Measurements from ENCODE around the gene CYP4F3. TPM values are rescaled to one million over a fixed set of nuclear protein-coding genes. Genes with fewer than 3 reads are reported as not detected.

CYP4F3 gene
- total and polyA plus RNA-seq, 2 of the 13 experiments (the other 11 are each of a cell fraction or from before 2014, with no cell fraction given) = 17.8 to 22.8 TPM

DNA sequence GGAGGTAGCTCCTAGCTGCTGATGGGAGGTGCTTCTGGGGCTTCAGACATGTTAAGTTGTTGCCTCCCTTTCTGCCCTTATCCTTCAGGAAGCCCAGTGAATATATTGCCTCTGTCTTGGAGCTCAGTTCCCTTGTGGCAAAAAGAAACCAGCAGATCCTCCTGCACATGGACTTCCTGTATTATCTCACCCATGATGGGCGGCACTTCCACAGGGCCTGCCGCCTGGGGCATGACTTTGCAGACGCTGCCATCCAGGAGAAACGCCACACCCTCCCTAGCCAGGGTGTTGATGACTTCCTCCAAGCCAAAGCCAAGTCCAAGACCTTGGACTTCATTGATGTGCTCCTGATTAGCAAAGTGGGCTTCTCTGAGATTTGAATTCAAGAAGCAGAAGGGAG, 26.2 kb downstream of the CYP4F3 start:
- Histone ChIP-seq H3K9me3 (ENCODE audit: low read length) (no peaks in the 10 kb centered on the region), H3K27ac (ENCODE audit: extremely low read length, insufficient read depth, low read length) (no peak overlapping the region), H3K9ac (ENCODE audit: insufficient read depth, low read depth, low read length) (no peak overlapping the region), H4K20me1 (ENCODE audit: insufficient read depth, low read length) (no peaks in the 10 kb centered on the region), H3K4me1 (ENCODE audit: insufficient read depth, low read length) (peaks cover under 1% of the 10 kb centered on the region), H3K4me3 (replicated peaks in 1 of 3; ENCODE audit: insufficient read depth in 1 of 3, low read depth in 2 of 3, low read length in 3 of 3) (no peak overlapping the region), H3K27me3 (ENCODE audit: control insufficient read depth in 1 of 2, insufficient read depth in 2 of 2, low read length in 2 of 2) (no peaks in the 10 kb centered on the region), H2AFZ (ENCODE audit: low read length) (no peak overlapping the region), H3K79me2 (ENCODE audit: insufficient read depth, low read length) (no peaks in the 10 kb centered on the region), H3K36me3 (replicated peaks in 1 of 2; ENCODE audit: control insufficient read depth in 1 of 2, insufficient read depth in 2 of 2, low read length in 2 of 2) (no peaks in the 10 kb centered on the region), H3K4me2 (ENCODE audit: low read depth, low read length) (no peak overlapping the region)
- ChIA-PET CTCF (ENCODE audit: low intra/inter-chr PET ratio, low total read pairs) (no interaction called here), POLR2A (interaction anchor here (1.3 kb wide), 1 partner anchor 18 kb away, joined by 3 read pairs; no protein-coding TSS in a partner anchor)
- intact Hi-C loops (cut with micrococcal nuclease; ENCODE audit: unreplicated experiment) = loop anchor here (1.0 kb wide), 1 partner anchor 15 kb away; no protein-coding TSS in a partner anchor
- WGBS (ENCODE audit: low lambda C conversion rate) = no CpG with 5 or more reads among the region's 4 CpGs
- no peak for DNase-seq (ENCODE audit: low spot score)
- no peak for FAIRE-seq
- in situ Hi-C loops (cut with HindIII; ENCODE audit: extremely low pct_ligation_motif_present, low pct_unique_long_range_greater_than_20kb) = no loop called here
- no peak for ATAC-seq
- BruUV-seq (replicated peaks) = no TSS peak
- TF ChIP-seq, protein P1, sequence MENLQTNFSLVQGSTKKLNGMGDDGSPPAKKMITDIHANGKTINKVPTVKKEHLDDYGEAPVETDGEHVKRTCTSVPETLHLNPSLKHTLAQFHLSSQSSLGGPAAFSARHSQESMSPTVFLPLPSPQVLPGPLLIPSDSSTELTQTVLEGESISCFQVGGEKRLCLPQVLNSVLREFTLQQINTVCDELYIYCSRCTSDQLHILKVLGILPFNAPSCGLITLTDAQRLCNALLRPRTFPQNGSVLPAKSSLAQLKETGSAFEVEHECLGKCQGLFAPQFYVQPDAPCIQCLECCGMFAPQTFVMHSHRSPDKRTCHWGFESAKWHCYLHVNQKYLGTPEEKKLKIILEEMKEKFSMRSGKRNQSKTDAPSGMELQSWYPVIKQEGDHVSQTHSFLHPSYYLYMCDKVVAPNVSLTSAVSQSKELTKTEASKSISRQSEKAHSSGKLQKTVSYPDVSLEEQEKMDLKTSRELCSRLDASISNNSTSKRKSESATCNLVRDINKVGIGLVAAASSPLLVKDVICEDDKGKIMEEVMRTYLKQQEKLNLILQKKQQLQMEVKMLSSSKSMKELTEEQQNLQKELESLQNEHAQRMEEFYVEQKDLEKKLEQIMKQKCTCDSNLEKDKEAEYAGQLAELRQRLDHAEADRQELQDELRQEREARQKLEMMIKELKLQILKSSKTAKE (CRISPR knock-in tag; IDR thresholded peaks at IDR 0.05; ENCODE audit: borderline replicate concordance) = no peak
- no peak for TF ChIP-seq MEIS1 (CRISPR knock-in tag; IDR thresholded peaks at IDR 0.05; ENCODE audit: borderline replicate concordance)
- no peak for TF ChIP-seq ZNF34 (CRISPR knock-in tag; IDR thresholded peaks at IDR 0.05; ENCODE audit: borderline replicate concordance)
- TF ChIP-seq RFX1 (IDR thresholded peaks at IDR 0.05) = no peak
- TF ChIP-seq KAT2B (IDR thresholded peaks at IDR 0.05; ENCODE audit: borderline replicate concordance, low read depth, low read length) = no peak
- no peak for TF ChIP-seq ZNF724P (CRISPR knock-in tag; IDR thresholded peaks at IDR 0.05; ENCODE audit: borderline replicate concordance)
- TF ChIP-seq, protein P2, sequence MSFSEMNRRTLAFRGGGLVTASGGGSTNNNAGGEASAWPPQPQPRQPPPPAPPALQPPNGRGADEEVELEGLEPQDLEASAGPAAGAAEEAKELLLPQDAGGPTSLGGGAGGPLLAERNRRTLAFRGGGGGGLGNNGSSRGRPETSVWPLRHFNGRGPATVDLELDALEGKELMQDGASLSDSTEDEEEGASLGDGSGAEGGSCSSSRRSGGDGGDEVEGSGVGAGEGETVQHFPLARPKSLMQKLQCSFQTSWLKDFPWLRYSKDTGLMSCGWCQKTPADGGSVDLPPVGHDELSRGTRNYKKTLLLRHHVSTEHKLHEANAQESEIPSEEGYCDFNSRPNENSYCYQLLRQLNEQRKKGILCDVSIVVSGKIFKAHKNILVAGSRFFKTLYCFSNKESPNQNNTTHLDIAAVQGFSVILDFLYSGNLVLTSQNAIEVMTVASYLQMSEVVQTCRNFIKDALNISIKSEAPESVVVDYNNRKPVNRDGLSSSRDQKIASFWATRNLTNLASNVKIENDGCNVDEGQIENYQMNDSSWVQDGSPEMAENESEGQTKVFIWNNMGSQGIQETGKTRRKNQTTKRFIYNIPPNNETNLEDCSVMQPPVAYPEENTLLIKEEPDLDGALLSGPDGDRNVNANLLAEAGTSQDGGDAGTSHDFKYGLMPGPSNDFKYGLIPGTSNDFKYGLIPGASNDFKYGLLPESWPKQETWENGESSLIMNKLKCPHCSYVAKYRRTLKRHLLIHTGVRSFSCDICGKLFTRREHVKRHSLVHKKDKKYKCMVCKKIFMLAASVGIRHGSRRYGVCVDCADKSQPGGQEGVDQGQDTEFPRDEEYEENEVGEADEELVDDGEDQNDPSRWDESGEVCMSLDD (CRISPR knock-in tag; IDR thresholded peaks at IDR 0.05; ENCODE audit: borderline replicate concordance) = no peak
- no peak for TF ChIP-seq ZNF577 (CRISPR knock-in tag; IDR thresholded peaks at IDR 0.05; ENCODE audit: borderline replicate concordance, low read depth)
- TF ChIP-seq ARID2 (CRISPR knock-in tag; IDR thresholded peaks at IDR 0.05; ENCODE audit: borderline replicate concordance) = no peak
- TF ChIP-seq PITX1 (CRISPR knock-in tag; IDR thresholded peaks at IDR 0.05) = no peak
- TF ChIP-seq, protein P3, sequence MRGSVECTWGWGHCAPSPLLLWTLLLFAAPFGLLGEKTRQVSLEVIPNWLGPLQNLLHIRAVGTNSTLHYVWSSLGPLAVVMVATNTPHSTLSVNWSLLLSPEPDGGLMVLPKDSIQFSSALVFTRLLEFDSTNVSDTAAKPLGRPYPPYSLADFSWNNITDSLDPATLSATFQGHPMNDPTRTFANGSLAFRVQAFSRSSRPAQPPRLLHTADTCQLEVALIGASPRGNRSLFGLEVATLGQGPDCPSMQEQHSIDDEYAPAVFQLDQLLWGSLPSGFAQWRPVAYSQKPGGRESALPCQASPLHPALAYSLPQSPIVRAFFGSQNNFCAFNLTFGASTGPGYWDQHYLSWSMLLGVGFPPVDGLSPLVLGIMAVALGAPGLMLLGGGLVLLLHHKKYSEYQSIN (CRISPR knock-in tag; IDR thresholded peaks at IDR 0.05; ENCODE audit: borderline replicate concordance) = no peak
- TF ChIP-seq TCF7L2 (IDR thresholded peaks at IDR 0.05; ENCODE audit: low read depth, low read length) = no peak
- TF ChIP-seq, protein P4, sequence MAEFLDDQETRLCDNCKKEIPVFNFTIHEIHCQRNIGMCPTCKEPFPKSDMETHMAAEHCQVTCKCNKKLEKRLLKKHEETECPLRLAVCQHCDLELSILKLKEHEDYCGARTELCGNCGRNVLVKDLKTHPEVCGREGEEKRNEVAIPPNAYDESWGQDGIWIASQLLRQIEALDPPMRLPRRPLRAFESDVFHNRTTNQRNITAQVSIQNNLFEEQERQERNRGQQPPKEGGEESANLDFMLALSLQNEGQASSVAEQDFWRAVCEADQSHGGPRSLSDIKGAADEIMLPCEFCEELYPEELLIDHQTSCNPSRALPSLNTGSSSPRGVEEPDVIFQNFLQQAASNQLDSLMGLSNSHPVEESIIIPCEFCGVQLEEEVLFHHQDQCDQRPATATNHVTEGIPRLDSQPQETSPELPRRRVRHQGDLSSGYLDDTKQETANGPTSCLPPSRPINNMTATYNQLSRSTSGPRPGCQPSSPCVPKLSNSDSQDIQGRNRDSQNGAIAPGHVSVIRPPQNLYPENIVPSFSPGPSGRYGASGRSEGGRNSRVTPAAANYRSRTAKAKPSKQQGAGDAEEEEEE (CRISPR knock-in tag; IDR thresholded peaks at IDR 0.05; ENCODE audit: borderline replicate concordance) = no peak
- TF ChIP-seq, protein P5, sequence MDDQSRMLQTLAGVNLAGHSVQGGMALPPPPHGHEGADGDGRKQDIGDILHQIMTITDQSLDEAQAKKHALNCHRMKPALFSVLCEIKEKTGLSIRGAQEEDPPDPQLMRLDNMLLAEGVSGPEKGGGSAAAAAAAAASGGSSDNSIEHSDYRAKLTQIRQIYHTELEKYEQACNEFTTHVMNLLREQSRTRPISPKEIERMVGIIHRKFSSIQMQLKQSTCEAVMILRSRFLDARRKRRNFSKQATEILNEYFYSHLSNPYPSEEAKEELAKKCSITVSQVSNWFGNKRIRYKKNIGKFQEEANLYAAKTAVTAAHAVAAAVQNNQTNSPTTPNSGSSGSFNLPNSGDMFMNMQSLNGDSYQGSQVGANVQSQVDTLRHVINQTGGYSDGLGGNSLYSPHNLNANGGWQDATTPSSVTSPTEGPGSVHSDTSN (CRISPR knock-in tag; IDR thresholded peaks at IDR 0.05; ENCODE audit: borderline replicate concordance) = no peak

Data from HepG2 (cell line).